GM21825 (cell line): ENCODE measurements around the gene TSTD2.
"Not testable (repeated sequence)": the region's sequence is repeated elsewhere in the genome, so short reads cannot be mapped to it uniquely, and the experiment has no call there.

ENCODE experiments used
- ATAC-seq: cut with Tn5 transposase; IDR thresholded peaks from one replicate; pipeline ENCODE4 v1.9.1; 2021; ENCODE audit warnings: mild to moderate bottlenecking, moderate library complexity; ENCODE audit not compliant: unreplicated experiment

Gene TSTD2

GRCh38 chr9:97593960-97594359 is 39.2 kb downstream of the TSTD2 start:
- no peak for ATAC-seq

- ATAC-seq = no peak
Observed at GRCh38 chr9:97592126-97592525, 41.0 kb downstream of the TSTD2 start.

GRCh38 chr9:97591535-97591934 is 41.6 kb downstream of the TSTD2 start:
- ATAC-seq = no peak

DNA sequence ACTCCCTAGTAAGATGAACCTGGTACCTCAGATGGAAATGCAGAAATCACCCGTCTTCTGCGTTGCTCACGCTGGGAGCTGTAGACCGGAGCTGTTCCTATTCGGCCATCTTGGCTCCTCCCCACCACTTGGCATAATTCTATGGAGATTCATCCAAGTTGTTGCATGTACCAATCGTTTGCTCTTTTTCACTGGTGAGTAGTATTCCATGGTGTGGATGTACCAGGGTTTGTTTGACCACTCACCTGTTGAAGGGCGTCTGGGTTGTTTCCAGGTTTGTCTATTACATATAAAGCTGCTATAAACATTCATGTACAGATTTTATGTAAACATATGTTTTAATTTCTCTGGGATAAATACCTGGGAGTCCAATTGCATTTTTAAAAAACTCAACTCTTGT is 46.3 kb downstream of the TSTD2 start:
- not testable (repeated sequence) for ATAC-seq

DNA sequence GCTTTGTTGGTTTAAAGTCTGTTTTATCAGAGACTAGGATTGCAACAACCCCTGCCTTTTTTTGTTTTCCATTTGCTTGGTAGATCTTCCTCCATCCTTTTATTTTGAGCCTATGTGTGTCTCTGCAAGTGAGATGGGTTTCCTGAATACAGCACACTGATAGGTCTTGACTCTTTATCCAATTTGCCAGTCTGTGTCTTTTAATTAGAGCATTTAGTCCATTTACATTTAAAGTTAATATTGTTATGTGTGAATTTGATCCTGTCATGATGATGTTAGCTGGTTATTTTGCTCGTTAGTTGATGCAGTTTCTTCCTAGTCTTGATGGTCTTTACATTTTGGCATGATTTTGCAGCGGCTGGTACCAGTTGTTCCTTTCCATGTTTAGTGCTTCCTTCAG is 48.4 kb downstream of the TSTD2 start:
- ATAC-seq = not testable (repeated sequence)

- ATAC-seq = not testable (repeated sequence)
Observed at GRCh38 chr9:97581590-97581989, 51.6 kb downstream of the TSTD2 start.

DNA sequence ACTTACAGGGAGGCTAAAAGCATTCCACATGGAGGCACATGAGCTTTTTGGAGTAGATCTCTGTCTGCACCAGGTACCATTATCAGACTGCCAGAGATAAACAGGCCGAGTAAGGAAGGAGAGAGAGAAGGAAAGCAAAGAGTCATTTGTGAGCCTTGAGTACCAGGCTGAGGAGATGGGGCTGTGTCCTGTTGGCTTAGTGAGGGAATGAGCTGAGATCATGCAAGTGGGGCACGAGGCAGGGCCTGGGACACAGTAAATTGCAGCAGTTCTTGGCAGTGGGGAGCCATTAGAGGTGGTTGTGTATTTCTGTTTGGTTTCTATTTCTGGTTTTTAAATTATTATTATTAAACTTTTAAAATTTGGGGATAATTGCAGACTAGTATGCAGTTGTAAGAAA is 53.3 kb downstream of the TSTD2 start:
- no peak for ATAC-seq

DNA sequence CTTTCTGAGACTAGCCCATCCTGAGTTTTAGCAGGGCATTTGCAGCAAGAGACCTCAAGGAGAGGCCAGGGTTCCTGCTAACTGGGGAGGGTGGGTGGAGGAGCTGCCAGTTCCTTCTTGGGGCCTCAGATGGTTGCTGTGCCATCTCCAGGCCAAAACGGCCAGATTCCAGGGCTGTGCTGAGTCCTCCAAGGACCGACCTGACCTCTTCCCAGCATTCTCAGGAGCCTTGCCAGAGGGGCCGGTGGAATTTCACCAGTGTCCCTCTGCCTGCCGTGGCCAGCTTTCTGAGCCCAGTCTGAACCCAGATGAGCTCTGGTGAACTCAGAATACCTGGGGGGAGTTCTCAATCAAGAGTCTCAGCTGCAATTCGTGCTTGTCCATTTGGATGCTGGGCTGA is 54.3 kb downstream of the TSTD2 start:
- no peak for ATAC-seq

DNA sequence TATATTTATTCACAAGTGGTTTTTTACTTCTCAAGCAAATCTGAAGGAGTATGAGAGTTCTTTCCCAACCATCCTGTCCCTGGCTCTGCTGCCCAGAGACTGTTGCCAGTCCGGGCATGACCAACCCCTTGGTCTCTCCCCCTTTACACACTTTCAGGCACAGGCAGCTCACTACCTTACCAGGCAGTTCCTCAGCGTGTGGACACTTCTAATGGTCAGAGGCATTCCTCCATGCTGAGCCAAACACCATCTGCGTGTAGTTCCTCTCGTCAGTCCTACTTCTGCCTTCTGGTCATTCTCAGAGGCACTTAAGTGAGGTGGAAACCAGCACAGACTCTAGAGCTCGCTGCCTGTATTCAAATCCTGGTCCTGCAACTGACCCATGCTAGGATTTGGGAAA is 56.1 kb downstream of the TSTD2 start:
- ATAC-seq = no peak

GRCh38 chr9:97575673-97576200 is 57.4 kb downstream of the TSTD2 start:
- no peak for ATAC-seq

- not testable (repeated sequence) for ATAC-seq
Observed at GRCh38 chr9:97574921-97575672, 58.1 kb downstream of the TSTD2 start.

GRCh38 chr9:97574101-97574571 is 59.0 kb downstream of the TSTD2 start:
- not testable (repeated sequence) for ATAC-seq

DNA sequence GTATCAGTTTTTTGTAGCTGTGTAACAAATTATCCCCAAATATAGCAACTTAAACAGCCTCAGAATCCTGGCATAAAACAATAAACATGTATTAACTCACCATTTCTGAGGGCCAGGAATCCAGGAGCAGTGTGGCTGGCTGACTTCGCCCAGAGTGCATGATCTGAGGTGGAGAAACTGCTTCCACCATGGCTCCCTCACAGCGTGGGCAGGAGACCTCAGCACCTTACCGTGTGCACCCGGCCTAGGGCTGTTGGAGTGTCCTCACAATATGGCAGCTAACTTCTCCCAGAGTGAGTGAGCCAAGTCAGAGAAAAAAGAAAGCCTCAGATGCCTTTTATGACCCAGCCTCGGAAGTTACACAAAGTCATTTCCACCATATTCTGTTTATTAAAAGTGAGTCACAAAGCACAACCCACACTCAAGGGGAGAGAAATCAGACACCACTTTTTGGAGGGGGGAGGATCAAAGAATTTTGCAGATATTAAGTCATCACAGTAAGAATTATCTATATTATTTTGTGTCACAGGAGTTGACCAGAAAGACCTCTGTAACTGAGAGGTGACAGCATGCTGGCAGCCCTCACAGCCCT is 59.6 kb downstream of the TSTD2 start:
- no peak for ATAC-seq

GRCh38 chr9:97572892-97573365 is 60.2 kb downstream of the TSTD2 start:
- no peak for ATAC-seq

GRCh38 chr9:97572196-97572891 is 60.8 kb downstream of the TSTD2 start:
- ATAC-seq = no peak

DNA sequence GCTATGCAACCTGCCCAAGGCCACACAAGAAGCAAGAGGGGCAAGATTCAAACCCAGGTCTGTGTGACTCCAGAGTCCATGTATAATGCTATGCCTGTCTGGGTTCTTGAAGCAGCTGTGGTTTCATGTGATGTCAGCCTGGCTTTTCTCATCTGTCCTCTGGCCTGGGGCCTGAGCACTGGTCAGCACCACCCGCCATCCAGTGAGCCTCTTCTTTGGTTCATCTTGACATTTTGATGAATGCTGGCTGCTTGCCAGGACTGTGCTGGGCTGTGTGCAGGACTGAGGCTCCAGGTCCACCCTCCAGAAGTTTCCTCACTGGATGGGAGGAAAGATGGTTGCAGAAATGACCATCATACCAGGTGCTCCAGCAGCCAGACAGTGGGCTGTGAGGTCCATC is 61.5 kb downstream of the TSTD2 start:
- no peak for ATAC-seq

- no peak for ATAC-seq
Observed at GRCh38 chr9:97570899-97571298, 62.3 kb downstream of the TSTD2 start.

DNA sequence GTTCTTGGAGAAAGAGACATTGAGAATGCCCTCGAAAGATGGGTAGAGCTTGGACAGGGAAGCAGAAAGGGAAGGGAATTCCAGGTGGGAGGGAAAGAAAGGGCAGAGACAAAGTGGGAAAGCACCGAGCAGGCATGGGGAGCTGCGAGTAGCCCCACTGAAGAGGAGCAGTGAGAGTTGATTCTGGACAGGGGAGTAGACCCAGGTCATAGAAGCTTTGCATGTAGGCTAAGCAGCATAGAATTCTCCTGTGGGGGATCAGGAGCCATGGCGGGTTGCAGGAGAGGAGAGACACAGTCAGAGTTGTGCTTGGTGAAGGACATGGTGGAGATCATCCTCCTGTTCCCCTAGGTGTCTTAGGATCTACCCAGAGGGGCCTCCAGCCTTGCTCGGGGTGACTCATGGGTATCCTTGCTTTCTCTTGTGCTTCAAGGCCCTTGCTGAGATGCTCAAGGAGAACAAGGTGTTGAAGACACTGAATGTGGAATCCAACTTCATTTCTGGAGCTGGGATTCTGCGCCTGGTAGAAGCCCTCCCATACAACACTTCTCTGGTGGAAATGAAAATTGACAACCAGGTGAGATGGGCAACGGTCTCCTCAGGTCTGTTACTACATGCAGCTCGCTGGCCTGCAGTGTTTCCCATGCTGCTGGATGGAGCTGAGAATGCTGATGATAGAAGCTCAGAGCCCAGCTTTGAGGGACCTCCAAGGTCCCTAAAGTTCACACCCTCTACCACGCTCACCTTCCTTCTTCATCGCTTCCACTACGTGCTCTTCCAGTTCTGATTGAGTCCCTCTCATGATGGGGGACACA is 64.5 kb downstream of the TSTD2 start:
- ATAC-seq = no peak

DNA sequence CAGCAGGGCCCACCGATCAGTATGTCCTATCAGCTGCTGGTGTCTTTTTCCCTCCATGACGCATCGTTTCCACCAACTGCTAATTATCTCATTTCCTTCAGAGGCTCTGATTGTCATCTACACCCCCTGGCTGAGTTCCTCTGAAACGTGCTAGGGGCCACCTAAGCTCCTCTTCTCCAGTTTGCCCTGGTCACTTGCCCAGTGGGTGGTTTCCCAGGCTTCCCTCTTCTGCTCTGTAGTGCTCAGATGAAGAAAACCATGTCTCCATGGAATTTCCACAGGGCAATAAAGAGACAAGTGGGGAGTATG is 65.3 kb downstream of the TSTD2 start:
- ATAC-seq = no peak

DNA sequence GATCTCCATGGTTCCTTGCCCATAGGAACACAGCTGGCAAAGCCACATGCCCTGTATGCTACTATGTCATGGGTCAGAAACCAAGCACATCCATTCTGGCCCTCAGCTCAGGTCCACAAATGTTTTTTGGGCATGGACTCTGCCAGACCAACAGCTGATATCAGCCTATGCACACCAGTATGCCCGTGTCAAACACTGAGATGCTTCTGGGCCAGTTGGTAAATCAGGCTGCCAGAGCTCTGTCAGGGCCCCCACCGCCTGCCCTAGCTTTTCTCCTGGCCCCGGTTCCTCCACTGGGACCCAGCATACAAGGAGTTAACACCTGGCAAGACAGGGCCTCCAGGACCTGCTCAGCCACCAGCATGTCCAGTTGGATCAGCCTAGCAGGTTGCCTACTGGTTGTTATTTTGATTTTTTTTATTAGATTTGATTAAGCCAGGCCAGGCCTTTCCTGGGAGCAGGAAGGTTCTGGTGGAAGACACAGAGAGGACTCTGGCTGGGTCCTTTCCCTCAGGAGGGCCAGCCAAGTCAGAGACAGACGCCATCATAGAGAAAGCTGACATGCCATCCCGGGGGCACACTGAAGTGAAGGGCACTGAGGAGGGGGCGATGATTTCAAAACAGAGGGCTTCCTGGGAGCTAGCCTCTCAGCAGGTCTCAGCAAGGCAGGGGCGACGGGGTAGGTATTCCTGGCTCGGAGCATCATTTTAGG is 65.8 kb downstream of the TSTD2 start:
- ATAC-seq = no peak
